H1 (cell line): ENCODE measurements around the gene TBC1D2. TPM values are rescaled to one million over a fixed set of nuclear protein-coding genes. Genes with fewer than 3 reads are reported as not detected.

Experiments
- ASH2L ChIP-seq: fragments of 200-600, 300-600 bp; sonication (generic); IDR thresholded peaks from one replicate; pipeline ENCODE4 v1.7.1; 2017; ENCODE audit warnings: low read length
- CBX5 ChIP-seq: fragments of 300-800, 300-1000 bp; sonication (generic); IDR thresholded peaks from 2 replicates; pipeline ENCODE4 v1.7.1; 2016; ENCODE audit warnings: antibody characterized with exemption, low read length, low read depth
- CHD7 ChIP-seq: fragments of 300-600 bp; sonication (generic); IDR thresholded peaks from 2 replicates; pipeline ENCODE4 v1.7.1; 2012; ENCODE audit warnings: low read length, moderate library complexity, mild to moderate bottlenecking, inconsistent platforms; ENCODE audit not compliant: insufficient replicate concordance
- CREB1 ChIP-seq: IDR thresholded peaks from 2 replicates; pipeline ENCODE4 v1.6.1; 2012; ENCODE audit warnings: inconsistent platforms
- TAF1 ChIP-seq: IDR thresholded peaks from 2 replicates; pipeline ENCODE4 v1.6.1; 2011; ENCODE audit warnings: mild to moderate bottlenecking, low read depth, low read length
- TAF7 ChIP-seq: optimal IDR thresholded peaks from 2 replicates; pipeline ENCODE3; 2011; ENCODE audit warnings: low read depth, mild to moderate bottlenecking, inconsistent platforms, low read length, moderate library complexity, borderline replicate concordance
- YY1 ChIP-seq: IDR thresholded peaks from 2 replicates; pipeline ENCODE4 v1.6.1; 2011; ENCODE audit warnings: low read depth, mild to moderate bottlenecking, low read length
- polyA plus RNA-seq, 7 experiments: library from polyadenylated mRNA; depleted of rRNA in 3 of 7; stranded (reverse) in 5 of 7; unstranded in 2 of 7; fragments of >200 nt in 5 of 7; fragments of 200-250 nt in 2 of 7; gene quantifications; 1 replicate in 5 of 7; 2 replicates in 1 of 7; 4 replicates in 1 of 7; pipeline versions ENCODE4 v1.2.1 to v1.2.3, GENCODE V29; 2011 to 2013; ENCODE audit warnings: missing spikeins in 2 of 7, mixed read lengths in 2 of 7
- total RNA-seq: library from RNA; stranded (reverse); fragmentation: NEBNext Ultra II Directional; extraction: Animal tissue kit (Norgen Biotek cat#: 25700); gene quantifications from 2 replicates; pipeline ENCODE4 v1.2.1, GENCODE V29; 2021
- TF ChIP-seq, protein P1 (sequence below): IDR thresholded peaks from 2 replicates; pipeline ENCODE4 v1.6.1; 2012; ENCODE audit warnings: inconsistent platforms
- TF ChIP-seq, protein P2 (sequence below): IDR thresholded peaks from 2 replicates; pipeline ENCODE4 v1.6.1; 2012; ENCODE audit warnings: inconsistent platforms

Gene TBC1D2
- total and polyA plus RNA-seq, 2 of the 8 experiments (the other 6 are each of a cell fraction or from before 2014, with no cell fraction given): 7.4 TPM

- peak; percentile 83 for TF ChIP-seq ASH2L
- no peak for TF ChIP-seq TAF7
- TF ChIP-seq, protein P1, sequence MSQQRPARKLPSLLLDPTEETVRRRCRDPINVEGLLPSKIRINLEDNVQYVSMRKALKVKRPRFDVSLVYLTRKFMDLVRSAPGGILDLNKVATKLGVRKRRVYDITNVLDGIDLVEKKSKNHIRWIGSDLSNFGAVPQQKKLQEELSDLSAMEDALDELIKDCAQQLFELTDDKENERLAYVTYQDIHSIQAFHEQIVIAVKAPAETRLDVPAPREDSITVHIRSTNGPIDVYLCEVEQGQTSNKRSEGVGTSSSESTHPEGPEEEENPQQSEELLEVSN: 0 out of 2 replicates have a peak, but pooled peaks have one; percentile 28
- no peak for TF ChIP-seq CHD7
- TF ChIP-seq TAF1: 0 out of 2 replicates have a peak, but pooled peaks have one; percentile 13
- TF ChIP-seq, protein P2, sequence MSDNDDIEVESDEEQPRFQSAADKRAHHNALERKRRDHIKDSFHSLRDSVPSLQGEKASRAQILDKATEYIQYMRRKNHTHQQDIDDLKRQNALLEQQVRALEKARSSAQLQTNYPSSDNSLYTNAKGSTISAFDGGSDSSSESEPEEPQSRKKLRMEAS: peak; percentile 35
- 0 out of 2 replicates have a peak, but pooled peaks have one; percentile 8 for TF ChIP-seq YY1
- 0 out of 2 replicates have a peak, but pooled peaks have one; percentile 9 for TF ChIP-seq CREB1
- no peak for TF ChIP-seq CBX5
Observed at GRCh38 chr9:98192503-98193335, 62.7 kb downstream of the TBC1D2 start, which contains the start of gene CORO2A (continued).
